ENCODE measurements around the gene CFAP65. TPM values are rescaled to one million over a fixed set of nuclear protein-coding genes. Genes with fewer than 3 reads are reported as not detected.

Gene CFAP65
- total RNA-seq, 1 donor from 2014 or later = 0.80 TPM

GRCh38 chr2:219087848-219088247 is 46.5 kb upstream of the CFAP65 start:
- Histone ChIP-seq H3K36me3 (no peaks in the 10 kb centered on the region), H3K9me3 (ENCODE audit: low read depth) (no peaks in the 10 kb centered on the region), H4K20me1 (ENCODE audit: low read depth) (no peaks in the 10 kb centered on the region), H3K4me3 (no peak overlapping the region), H3K27me3 (no peaks in the 10 kb centered on the region), H3K79me2 (ENCODE audit: low read depth) (no peaks in the 10 kb centered on the region), H3K4me2 (no peak overlapping the region), H3K9ac (no peak overlapping the region), H3F3A (ENCODE audit: low read depth) (no peaks in the 10 kb centered on the region), H2AFZ (replicated peaks) (no peak overlapping the region), H3K4me1 (peaks cover 10% of the 10 kb centered on the region), H3K27ac (no peak overlapping the region)
- TF ChIP-seq EZH2phosphoT487 (IDR thresholded peaks at IDR 0.05) (no peak), EZH2 (IDR thresholded peaks at IDR 0.05) (no peak), CTCF (IDR thresholded peaks at IDR 0.05) (no peak)
- H3K36me3 Mint-ChIP-seq = peaks cover 5% of the 10 kb centered on the region
- H3K9me3 Mint-ChIP-seq = no peaks in the 10 kb centered on the region
- peaks cover 2% of the 10 kb centered on the region for H3K27me3 Mint-ChIP-seq (ENCODE audit: insufficient read depth, low read depth)
- DNase-seq (ENCODE audit: low spot score) = no peak
- peaks cover 16% of the 10 kb centered on the region for H3K4me1 Mint-ChIP-seq
- no peak overlapping the region for H3K27ac Mint-ChIP-seq
- H3K4me3 Mint-ChIP-seq = no peak overlapping the region

- H3K4me2 ChIP-seq = no peak overlapping the region
- H3K36me3 ChIP-seq = no peaks in the 10 kb centered on the region
- no peak overlapping the region for H2AFZ ChIP-seq (replicated peaks)
- Mint-ChIP-seq H3K4me3 (no peak overlapping the region), H3K9me3 (no peaks in the 10 kb centered on the region), H3K4me1 (peaks cover 16% of the 10 kb centered on the region), H3K27ac (no peak overlapping the region), H3K27me3 (ENCODE audit: insufficient read depth, low read depth) (peaks cover 2% of the 10 kb centered on the region), H3K36me3 (peaks cover 5% of the 10 kb centered on the region)
- TF ChIP-seq EZH2 (IDR thresholded peaks at IDR 0.05) (no peak), CTCF (IDR thresholded peaks at IDR 0.05) (no peak), EZH2phosphoT487 (IDR thresholded peaks at IDR 0.05) (no peak)
- H3K4me1 ChIP-seq = peaks cover 10% of the 10 kb centered on the region
- no peaks in the 10 kb centered on the region for H3K79me2 ChIP-seq (ENCODE audit: low read depth)
- H3K27me3 ChIP-seq = no peaks in the 10 kb centered on the region
- H3K4me3 ChIP-seq = no peak overlapping the region
- peak; percentile 15 for DNase-seq (ENCODE audit: low spot score)
- no peak overlapping the region for H3K27ac ChIP-seq
- H3F3A ChIP-seq (ENCODE audit: low read depth) = no peaks in the 10 kb centered on the region
- no peaks in the 10 kb centered on the region for H3K9me3 ChIP-seq (ENCODE audit: low read depth)
- H4K20me1 ChIP-seq (ENCODE audit: low read depth) = no peaks in the 10 kb centered on the region
- no peak overlapping the region for H3K9ac ChIP-seq
Measured at GRCh38 chr2:219087361-219087760, 46.0 kb upstream of the CFAP65 start.

- no peak overlapping the region for H3K4me3 Mint-ChIP-seq
- TF ChIP-seq EZH2phosphoT487 (IDR thresholded peaks at IDR 0.05) (no peak), EZH2 (IDR thresholded peaks at IDR 0.05) (no peak), CTCF (IDR thresholded peaks at IDR 0.05) (no peak)
- H3K27ac ChIP-seq = no peak overlapping the region
- peaks cover 10% of the 10 kb centered on the region for H3K4me1 ChIP-seq
- H3K36me3 Mint-ChIP-seq = peaks cover 5% of the 10 kb centered on the region
- no peak overlapping the region for H3K9ac ChIP-seq
- peaks cover 16% of the 10 kb centered on the region for H3K4me1 Mint-ChIP-seq
- H3K27me3 Mint-ChIP-seq (ENCODE audit: insufficient read depth, low read depth) = peaks cover 2% of the 10 kb centered on the region
- no peak overlapping the region for H3K4me2 ChIP-seq
- H3K27me3 ChIP-seq = no peaks in the 10 kb centered on the region
- no peaks in the 10 kb centered on the region for H3K9me3 Mint-ChIP-seq
- DNase-seq (ENCODE audit: low spot score) = no peak
- H3K4me3 ChIP-seq = no peak overlapping the region
- H2AFZ ChIP-seq (replicated peaks) = no peak overlapping the region
- H4K20me1 ChIP-seq (ENCODE audit: low read depth) = no peaks in the 10 kb centered on the region
- no peaks in the 10 kb centered on the region for H3K9me3 ChIP-seq (ENCODE audit: low read depth)
- H3F3A ChIP-seq (ENCODE audit: low read depth) = no peaks in the 10 kb centered on the region
- H3K27ac Mint-ChIP-seq = peak overlapping the region; percentile 38
- H3K79me2 ChIP-seq (ENCODE audit: low read depth) = no peaks in the 10 kb centered on the region
- no peaks in the 10 kb centered on the region for H3K36me3 ChIP-seq
Measured at GRCh38 chr2:219086196-219086595, 44.9 kb upstream of the CFAP65 start.

Measured in neural progenitor cell (in vitro differentiated cells).